Stimulated activated CD8-positive, alpha-beta memory T cell treated with anti-CD3 and anti-CD28 coated beads, Interleukin-7, amount 100 ng/mL, for 48 hours (primary cell): ENCODE results near the gene ATF3.
"Not testable (repeated sequence)": the region's sequence is repeated elsewhere in the genome, so short reads cannot be mapped to it uniquely, and the experiment has no call there.

Experiments
- DNase-seq, 2 donors: peaks; one replicate each; pipeline ENCODE4 v3.0.0-alpha.2; 2020; ENCODE audit warnings: low read depth in 1 of 2; ENCODE audit errors: extremely low read depth in 1 of 2

The ATF3 gene

DNA sequence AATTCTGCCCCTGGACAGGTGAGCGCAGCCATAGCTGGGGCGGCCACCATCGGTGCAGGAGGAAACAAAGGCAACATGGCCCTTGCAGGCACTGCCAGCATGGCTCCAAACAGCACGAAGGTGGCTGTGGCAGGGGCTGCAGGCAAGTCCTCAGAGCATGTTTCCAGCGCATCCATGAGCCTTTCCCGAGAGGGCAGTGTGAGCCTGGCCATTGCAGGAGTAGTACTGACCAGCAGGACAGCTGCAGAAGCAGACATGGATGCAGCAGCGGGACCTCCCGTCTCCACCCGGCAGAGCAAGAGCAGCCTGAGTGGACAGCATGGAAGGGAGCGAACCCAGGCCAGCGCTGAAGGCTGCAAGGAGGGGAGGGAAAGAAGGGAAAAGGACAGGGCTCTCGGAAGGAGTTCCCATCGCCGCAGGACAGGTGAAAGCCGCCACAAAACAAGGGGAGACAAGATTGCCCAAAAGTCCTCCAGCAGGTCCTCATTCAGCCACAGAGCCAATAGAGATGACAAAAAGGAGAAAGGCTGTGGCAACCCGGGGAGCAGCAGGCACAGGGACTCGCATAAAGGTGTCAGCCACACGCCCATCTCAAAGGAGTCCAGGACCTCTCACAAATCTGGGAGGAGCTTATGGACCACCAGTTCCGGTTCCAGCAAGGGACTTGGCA, 17.4 kb downstream of the ATF3 start:
- no peak for DNase-seq

- no peak for DNase-seq
Measured at GRCh38 chr1:212628046-212628445, 19.5 kb downstream of the ATF3 start.

DNA sequence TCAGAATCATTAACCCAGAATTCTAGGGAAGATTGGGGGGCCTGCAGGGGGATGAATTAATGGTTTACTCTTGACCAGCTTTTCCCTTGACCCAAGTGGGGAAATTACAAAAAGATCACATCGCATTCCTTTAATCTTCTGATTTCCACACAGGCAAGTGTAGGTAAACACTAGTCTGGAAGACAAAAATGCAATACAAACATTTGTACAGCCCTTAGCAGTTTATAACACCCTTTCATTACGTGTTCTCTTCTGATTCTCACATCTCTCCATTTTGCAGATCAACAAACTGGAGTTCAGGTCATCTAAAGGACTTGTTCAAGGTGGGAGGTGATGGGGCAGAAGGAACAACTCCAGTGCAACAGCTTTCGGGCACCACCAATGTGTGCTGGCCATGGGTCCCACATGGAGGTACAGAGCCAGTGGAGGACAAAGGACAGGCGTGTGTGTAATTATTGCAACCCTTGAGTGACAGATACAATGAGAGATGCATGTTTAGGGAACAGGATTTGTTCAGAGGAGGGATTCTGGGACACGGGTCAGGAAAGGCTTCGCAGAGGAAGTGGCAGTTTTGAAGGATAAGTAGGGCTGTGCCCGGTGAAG, 20.4 kb downstream of the ATF3 start:
- DNase-seq = no peak

DNA sequence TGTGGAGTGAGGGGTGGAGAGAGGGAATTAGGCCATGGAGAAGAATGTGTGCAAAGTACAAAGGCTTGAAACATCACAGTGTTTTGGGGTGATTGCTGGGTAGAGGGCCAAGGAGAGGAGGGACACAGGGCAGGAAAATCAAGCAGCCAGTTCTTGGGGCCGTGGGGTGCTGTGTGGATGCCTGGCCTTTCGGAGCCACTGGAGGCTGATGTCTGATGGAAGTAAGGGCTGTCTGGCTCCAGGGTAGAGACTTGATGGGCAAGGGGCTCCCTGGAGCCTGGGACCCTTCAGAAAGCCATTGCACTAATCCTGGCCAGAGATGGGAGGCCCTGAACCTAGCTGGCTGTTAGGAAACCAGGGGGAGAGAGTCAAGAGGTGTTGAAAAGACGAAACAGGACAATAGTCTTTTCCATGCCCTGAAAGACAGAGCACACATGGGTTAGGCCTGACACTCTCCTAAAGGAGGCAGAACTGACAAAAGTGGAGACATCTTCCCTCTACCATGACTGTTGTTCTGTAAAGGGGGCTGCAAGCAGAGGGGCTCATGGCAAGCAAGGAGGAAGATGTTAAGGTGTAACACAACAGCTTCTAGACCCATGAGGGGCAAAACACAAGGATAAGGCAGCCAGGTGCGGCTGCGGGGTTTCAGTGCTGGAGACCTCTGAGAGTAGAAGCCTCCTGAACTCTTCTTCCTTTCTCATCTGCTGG, 21.0 kb downstream of the ATF3 start:
- no peak for DNase-seq

DNA sequence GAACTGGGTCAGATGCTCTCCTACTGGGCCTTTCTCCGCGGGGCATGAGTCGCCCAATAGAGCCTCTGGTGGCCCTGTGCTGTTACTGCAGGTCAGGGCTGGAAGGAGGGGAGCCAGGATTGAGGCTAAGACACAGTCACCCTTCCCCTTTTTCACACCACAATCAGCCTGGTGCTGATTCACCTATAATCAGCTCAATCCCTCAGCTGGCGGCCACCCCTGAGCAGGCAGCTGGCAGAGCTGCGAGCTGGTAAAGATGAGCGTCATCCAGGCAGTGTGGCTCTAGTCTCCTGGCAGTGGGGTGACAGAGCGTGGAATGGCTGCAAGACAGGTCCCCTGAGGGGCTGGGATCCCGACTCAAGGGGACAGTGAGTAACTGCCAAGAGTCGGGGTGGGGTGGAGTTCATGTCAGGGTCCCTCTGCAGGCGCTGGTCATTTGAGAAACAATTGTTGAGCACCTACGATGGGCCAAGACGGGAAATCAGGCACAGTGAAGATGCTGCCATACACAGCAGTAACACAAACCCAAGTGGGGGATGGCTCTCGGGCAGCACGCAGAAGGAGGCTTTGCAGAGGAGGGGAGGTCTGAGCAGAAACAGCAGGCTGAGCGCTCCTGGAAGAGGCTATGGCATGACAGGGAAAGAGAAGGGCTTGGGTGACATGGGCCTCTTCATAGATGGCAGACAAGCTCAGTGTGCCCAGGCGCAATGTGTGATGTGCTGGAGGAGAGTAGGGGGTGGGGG, 21.8 kb downstream of the ATF3 start:
- DNase-seq = peak in 1 of 2 donors; percentile 51

DNA sequence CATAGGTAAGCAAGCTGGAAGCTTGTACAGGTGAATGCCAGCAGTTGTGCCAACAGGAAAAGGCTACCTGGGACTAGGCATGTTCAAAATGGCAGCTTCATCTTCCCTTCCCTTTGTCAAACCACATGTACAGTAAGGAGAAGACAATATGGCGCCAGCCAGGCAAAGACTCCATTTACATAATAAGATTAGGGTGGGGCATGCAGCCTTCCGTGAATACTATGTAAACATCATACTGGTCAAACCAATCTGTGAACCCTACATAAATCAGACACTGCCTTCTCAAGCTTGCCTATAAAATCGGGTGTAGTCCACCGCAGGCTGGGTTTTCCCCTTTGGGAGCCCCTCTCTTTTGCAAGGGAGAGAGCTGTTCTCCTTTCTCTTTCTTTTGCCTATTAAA, 24.6 kb downstream of the ATF3 start:
- no peak for DNase-seq

DNA sequence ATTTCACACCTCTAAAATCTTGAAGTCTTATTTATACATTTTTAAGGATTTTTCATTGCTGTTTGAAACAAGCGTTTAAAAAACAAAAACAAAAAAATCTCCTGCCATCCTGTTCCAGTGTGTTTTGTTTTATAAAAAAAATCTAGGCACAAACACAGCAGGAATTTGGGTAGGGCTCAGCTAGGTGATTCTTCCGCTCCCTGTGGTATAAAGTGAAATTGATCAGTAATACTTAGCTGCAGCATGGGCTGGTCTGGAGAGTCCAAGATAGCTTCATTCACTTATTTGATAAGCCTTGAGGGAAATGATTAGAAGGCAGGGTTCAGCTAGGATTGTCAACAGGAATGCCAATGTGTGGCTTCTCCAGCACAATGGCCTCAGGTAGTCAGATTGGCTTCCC, 25.7 kb downstream of the ATF3 start:
- DNase-seq = no peak

GRCh38 chr1:212635141-212635631, 26.6 kb downstream of the ATF3 start:
- DNase-seq = no peak

DNA sequence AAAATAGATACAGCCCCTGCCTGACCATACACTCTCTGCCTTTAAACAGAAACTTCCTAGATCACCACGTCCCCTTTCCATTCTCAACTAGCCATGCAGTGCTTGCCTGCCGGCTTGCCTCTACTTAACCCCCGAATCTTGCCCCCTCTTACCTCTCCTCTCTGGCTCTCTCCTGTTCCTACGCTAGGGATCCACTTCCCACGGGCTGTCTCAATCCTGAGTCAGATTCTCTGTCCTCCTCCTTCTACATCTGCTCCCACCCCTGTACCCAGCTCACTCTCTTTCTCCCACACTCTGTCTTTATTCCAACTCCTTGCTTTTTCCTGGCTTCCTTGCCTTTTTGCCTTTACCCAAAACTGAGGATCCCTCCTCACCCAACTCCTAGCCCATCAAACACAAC, 29.3 kb downstream of the ATF3 start:
- DNase-seq = no peak

DNA sequence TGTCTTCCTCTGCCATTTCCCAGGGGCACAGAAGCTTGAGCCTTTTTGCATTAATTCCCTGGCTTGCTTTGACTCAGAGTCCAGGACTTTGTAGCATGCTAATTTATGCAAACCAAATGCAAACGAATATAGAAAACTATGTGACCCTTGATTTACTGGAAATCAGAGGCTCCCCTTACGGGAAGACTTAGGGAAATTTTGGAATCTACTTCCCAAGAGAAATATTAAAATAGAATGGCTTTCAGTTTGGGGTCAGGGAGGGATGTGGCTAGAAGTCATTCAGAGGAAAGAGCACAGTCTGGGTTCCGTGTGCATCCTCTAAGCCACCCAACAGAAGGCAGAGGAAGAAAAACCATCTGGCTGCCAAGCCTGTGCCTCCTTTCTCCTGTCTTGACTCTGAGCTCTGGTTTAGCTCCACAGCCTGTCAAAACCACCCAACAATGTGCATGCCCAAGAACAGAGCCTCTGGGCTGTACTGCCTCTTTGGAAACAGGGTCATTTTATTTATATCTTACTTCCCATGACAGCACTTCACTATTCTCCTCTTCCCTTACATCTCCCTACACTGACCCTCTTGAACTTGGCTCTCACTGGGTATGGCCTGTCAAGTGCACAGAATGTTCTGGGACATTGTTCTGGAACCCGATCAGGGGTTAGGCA, 30.1 kb downstream of the ATF3 start:
- no peak for DNase-seq

GRCh38 chr1:212639524-212639923, 31.0 kb downstream of the ATF3 start:
- DNase-seq = not testable (repeated sequence)

DNA sequence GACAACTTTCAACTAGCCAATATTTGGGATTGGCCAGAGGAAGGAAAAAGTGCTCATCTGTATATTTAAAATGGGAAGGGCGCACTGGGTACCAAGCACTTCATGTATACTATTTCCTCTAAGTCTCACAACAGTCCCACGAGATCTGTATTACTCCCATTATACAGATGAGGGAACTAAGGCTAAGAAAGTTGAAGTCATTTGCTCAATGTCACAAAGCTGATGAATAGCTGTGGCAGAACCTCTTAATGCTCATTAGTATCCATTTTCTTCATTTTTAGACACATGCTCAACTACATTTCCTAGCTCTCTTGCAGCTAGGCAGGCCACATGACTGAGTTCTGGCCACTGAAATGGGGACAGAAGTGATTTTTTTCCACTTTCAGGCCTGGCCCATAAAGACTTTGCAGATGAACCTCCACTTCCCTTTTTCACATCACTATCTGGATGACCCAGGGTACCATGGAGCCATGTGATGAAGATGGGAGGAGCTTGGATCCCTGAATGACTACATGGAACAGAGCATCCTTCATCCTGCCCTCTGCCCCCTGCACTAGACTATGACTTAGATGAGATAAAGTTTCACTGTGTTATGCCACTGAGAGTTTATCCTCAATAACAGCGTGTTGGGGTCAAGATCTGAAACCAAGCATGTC, 31.8 kb downstream of the ATF3 start:
- DNase-seq = no peak

DNA sequence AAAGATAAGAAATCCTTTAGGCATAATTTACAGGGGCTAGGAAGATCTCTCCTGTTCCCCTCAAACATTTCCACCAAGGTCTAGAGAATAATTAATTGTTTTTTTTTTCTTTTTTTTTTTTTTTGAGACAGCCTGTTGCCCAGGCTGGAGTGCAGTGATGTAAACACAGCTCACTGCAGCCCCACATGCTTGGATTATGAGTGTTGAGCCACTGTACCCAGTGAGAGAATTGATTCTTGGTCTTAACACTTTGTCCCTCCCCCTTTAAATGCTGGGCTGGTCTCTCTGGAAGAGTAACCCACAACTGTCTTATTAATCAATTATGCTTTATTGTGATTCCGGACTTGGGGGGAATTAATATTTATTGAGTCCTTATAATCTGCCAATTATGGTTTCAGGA, 33.4 kb downstream of the ATF3 start:
- no peak for DNase-seq

DNA sequence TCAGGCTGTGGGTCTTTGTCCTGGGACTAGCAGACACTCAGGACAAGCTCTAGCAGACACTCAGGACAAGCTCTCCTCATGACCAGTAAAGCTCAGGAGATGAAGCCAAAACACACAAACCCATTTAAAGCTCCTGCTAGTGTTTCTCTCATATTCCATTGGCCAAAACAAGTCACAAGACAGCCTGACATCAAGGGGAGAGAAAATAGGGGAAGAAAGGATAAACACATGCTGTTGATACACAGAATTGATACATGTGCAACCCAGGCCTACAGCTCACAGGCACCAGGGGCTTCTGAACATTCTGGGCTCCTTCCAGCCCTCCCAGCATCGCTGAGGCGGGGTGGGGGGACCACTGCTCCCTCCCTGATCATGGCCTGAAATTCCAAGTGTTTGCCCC, 35.3 kb downstream of the ATF3 start:
- no peak for DNase-seq

DNA sequence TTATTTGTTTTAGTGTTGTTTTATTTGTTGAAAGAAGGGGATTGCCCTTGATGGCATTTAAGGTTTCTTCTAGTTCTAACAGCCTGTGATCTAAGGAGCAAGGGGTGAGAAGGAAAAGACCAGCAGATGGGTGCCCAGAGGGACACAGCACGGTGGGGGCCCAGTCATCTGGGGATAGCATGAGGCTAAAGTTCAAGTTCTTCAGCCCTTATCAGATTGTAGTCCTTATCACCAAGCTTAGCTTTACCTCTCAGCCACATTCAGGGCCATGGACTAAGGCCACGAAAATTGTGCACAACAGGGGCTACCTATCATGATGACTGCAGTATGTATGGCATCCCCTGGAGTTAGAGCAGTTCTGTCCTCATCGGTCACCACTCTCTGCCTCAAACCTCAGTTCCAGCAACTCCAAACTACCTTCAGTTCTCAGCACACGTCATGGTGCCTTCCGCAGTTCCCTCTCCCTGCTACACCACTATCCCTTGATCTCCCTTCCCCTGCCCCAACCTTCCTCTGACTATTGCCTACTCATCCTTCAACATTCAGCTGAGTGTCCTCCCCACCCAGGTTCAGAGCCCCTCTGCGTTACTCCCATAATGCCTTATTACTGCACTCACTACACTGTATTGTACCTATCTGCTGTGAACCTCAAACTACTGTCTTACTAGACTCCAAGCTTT, 36.4 kb downstream of the ATF3 start:
- DNase-seq = no peak

- DNase-seq = no peak
Measured at GRCh38 chr1:212645546-212646543, 37.3 kb downstream of the ATF3 start.

GRCh38 chr1:212646588-212646987, 38.0 kb downstream of the ATF3 start:
- no peak for DNase-seq

DNA sequence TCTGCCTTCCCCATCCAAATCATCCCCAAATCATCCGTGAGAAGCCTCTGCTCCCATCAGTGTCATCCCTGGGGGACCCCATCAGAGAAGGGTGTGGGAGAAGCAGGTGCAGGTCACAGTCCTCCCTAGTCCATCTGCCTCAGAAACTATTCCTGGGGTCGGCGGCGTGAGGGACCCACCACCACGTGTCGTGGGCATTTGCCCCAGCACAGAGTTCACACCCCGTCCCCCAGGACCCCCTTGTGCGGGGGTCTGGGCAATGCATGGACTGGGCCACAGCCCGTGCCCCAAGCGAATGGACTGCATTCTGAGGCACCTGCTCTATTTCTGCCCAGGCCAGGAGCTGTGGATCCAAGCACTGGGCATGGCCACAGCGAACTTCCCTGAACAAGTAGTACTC, 38.4 kb downstream of the ATF3 start:
- no peak for DNase-seq

- DNase-seq = no peak
Measured at GRCh38 chr1:212648431-212648830, 39.9 kb downstream of the ATF3 start.
